Hematopoietic multipotent progenitor cell treated with erythropoietin and hydrocortisone succinate and interleukin-3 and kit ligand, for 8 days (in vitro differentiated cells): ENCODE results near the gene IGF1R.
A peak's percentile ranks its signal among the peaks of the same experiment; 100 is the strongest.

Source experiments
- DNase-seq: peaks from one replicate; pipeline ENCODE4 v3.0.0-alpha.2; 2015

Gene IGF1R

DNA sequence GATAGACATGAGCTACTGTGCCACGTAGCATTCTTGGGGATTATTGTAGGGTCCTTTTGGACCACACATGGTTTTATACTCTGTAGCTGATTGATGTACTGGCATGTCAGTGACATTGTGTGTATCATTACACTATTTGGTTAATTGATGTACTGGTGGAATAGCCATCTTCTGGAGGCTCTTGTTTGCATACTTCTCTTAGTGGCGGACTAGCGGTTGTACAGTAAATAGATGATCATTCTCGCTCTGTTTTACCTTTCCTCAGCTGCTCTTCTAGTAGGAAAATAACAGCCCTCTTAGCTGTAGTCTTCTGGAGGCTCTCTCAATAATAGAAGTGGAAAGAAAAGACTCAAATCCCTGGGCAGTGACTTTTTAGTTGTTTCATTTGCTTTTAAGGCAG lies 24.8 kb downstream of the IGF1R start:
- no peak for DNase-seq

DNA sequence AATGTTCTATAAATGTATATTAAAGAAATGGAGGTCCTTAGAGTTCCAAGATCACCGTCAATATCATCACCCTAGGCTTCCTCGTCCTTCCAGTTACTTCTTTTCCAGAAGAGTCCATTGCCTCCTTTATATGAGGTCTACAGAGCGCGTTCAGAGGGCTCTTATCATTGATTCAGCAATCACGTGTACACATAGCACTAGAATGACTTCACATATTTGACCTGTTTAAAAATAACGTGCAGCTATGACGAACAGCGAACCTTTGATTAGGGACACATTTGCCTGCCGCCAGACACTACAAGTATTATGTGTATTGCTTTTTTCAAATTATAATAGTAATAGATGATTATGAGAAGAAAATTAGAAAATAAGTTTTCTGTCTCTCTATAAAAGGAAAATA lies 26.0 kb downstream of the IGF1R start:
- no peak for DNase-seq

DNA sequence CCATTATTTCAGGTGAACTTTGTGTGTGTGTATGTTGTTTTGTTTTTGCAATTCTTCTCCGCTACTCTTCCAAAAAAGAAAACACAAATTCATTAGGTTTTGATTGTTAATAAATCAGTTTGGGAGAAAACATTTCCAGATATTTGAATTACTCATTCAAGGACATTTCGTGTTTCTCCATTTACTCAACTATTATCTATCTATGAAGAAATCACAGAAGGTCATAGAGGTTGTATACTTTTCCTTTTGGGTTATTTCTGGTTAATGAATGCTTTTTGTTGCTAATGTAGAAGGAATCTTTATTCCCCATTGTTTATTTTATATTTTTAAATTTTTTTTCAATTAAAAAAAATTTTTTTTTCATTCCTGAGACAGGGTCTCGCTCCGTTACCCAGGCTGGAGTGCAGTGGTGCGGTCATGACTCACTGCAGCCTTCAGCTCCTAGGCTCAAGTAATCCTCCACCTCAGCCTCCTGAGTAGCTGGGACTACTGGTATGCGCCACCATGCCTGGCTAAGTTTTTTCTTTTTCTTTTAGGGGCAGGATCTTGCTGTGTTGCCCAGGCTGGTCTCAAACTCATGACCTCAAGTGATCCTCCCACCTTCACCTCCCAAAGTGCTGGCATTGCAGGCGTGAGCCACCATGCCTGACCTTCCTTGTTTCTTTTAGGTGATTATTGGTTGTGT lies 28.4 kb downstream of the IGF1R start:
- no peak for DNase-seq

DNA sequence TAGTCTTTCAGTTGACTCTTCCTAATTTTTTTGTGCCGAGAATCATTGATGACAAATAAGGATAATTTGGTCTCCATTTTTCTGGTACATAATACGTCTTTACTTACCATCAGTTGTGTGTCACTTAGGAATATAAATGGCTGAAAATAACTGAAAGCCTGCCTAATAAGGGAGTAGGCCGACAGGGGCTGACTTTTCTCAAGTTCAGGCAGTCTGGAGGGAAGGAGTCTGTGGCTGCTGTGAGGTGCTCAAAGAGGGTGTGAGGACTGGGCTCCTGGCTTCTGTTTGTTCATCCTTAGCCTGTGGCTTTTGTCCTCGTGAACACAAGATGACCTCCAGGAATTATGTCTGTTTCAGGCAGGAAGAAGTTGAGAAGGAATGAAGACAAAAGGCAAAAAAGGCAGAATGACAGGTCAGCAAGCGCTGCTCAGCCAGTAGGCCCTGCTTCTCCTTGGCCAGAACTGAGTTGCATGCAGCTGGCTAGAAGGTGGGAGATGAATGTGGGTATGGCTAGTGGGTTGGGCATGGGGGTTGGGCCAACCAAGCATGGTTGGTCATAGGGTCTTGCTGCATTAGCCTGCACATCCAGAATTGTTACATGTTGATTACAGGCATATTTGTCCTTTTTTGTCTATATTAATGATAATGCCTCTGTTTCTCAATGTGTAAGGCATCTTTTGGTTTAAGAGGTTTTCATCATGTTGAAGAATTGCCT lies 29.2 kb downstream of the IGF1R start:
- no peak for DNase-seq

DNA sequence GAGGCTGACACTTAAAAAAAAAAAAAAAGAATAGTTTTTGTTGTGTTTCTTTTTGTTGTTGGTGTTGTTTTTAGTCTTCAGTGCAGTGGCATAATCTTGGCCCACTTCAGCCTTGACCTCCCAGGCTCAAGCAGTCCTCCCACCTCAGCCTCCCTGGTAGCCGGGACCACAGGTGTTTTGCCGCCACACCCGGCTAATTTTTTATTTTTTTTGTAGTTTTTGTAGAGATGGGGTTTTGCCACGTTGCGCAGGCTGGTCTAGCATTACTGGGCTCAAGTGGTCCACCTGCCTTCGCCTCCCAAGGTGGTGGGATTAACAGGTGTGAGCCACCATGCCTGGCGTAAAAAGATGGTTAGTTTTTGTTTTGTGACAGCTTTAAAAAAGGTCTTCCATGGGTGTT lies 30.1 kb downstream of the IGF1R start:
- DNase-seq = no peak

DNA sequence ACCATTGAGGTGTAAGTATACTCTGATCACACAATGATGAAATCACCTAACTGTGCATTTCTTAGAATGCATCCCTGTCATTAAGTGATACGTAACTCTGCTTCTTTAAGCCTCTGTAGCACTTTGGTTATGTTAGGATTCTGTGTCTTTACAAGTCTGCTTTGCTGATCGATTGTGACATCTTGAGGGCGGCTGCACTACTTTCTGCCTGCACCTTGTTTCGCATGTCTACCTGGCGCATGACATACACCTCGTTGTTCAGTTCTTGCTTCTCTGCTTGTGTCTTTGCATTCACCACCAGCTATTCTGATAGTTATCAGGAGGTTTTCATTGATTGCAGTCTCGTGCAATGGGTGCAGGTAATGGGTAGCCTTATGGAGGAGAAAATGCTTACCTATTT lies 32.7 kb downstream of the IGF1R start:
- no peak for DNase-seq

DNA sequence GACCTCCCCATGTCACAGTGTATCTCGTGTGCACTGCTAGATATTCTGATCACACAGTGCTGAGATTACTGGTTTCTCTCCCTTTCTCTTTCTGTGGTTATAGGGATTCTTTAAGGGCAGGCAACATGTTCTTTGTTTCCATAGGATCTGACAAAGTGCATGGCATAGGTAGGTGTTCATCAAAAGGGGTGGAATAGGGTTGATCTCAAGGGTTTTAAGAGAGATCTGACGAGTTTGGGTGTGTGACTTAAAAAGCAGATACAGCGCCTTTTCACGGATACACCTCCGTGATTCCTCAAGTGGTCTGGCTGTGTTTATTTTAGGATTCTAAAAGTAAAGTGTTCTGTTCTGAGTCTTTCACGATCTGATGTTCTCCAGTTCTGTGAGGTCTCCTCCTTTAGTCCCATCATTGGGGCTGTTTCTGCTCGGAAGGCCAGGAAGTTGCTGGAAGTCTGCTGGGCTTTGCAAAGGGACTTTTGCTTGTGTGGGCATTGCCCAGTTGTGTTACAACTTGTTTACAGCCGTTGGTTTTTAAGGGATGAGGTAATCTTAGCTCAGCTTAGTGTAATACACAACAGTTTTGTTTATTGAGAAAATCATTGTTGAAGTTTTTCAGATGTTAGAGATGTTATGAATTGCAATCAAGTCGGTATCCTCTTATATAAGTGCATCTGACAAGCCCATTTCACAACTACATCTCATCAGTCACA lies 34.8 kb downstream of the IGF1R start:
- DNase-seq = no peak

DNA sequence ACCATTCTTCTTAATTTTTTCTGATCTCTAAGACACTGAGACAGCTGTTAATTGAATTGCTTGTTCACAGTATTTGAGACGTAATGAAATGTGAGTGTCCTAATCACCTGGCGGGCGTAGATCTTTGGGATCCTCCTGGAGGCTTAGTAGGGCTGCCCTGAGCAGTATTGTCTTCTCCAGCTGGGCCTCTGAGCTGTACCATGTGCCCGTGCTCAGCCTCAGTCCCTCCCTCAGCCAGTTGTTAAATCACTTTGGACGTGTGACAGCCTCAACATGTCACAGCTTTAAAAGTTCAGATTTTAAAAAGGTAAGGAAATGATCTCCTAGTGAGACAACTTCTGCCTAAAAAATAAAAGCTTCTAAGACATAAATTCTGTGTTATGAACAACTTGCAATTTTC lies 35.5 kb downstream of the IGF1R start:
- no peak for DNase-seq

DNA sequence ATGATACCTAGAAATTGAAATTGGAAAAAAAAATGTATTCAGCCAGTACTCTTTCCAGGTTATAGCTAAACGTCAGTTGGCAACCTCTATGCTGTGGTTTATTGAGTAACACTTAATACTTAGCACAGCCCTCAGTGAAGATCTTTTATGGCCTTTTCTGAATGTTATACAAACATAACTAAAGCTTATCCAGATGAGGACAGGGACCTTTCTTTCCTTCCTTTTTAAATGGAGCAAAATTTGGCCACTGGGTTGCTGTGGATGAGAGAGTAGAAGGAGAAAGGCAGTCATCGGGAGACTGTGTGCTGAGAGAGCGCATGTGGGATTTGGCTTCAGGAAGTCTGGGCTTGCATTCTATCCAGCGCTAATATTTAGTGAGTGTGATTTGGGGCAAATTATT lies 36.1 kb downstream of the IGF1R start:
- DNase-seq = no peak

DNA sequence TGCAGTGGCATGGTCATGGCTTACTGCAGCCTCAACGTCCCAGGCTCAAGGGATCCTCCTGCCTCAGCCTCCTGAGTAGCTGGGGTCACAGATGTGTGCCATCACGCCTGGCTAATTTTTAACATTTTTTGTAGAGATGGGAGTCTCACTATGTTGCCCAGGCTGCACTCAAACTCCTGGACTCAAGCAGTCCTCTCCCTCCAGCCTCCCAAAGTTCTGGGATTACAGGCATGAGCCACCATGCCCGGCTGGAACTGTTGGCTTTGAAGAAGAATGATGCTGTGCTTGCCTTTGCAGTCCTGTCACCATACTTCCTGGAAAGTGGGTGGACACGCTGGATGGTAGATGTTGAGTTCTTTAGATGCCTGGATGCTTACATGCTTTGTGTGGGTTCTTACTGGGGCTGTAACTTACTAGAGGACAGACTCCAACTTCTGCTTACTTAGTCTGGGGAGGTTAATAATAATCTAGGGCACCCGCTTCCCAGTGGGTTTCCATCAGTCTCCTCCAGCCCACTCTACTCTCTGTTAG lies 36.7 kb downstream of the IGF1R start:
- DNase-seq = no peak

DNA sequence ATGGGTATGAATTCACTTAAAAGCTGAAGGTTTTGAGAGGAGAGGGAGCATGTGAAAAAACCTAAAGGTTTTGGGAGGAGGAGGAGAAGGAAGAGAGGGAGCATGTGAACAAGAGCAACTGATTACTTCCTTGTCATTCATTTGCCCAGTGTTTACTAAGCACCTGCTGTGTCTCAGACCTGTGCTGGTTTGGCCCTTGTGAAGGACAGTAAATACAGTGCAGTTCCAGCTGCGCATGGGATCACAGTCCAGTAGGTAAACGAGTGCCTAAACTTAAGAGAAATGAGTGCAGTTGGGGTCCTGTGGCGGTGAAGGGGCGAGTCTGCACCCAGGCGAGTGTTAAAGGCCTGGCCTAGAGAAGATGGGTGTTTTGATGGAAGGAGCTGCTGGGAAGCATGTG lies 38.6 kb downstream of the IGF1R start:
- DNase-seq = no peak

DNA sequence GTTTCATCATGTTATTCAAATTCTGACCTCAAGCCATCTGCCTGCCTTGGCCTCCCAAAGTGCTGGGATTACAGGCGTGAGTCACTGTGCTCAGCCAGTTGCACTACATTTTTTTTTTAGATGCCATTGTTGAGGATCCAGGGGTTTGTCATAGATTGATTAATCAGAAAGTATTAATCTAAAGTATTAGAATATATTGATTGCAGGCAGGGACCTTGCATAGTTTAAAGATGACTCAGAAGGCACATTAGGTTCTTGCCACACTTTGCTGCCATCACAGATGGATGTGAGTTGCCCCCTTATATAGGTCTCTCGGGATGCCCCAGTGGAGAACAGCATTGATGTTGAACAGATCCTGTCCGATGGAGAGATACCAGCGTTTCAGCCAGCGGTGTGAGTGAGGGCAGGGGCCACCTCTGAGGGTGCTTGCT lies 41.1 kb downstream of the IGF1R start:
- no peak for DNase-seq

DNA sequence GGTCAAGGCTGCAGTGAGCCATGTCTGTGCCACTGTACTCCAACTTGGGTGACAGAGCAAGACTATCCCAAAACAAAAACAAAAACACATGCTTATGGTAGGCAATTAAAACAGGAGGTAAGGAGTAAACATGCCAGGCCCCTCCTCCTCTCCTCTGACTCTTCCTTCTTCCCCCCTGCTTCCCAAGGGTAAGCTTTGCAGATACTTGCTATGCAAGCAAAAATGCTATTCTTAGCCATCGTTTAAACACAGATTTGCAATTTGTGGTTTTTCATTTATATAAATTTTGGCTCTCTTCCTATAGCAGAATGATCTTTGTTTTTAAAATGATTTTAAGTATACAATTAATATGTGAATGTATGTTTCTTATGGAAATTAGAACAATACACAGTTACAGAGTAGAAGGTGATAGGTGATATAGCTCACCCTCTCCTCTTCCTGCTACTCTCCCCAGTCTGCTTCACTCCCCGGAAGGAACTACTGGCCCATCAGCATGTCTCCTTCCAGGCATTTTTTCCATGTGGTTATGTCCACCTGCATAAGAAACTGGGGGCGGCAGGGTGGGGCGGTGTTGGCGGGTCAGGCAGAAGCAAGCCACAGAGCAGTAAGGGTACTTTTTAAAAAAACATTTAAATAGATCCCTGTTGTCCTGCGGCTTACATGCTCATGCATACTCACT lies 42.1 kb downstream of the IGF1R start:
- no peak for DNase-seq

DNA sequence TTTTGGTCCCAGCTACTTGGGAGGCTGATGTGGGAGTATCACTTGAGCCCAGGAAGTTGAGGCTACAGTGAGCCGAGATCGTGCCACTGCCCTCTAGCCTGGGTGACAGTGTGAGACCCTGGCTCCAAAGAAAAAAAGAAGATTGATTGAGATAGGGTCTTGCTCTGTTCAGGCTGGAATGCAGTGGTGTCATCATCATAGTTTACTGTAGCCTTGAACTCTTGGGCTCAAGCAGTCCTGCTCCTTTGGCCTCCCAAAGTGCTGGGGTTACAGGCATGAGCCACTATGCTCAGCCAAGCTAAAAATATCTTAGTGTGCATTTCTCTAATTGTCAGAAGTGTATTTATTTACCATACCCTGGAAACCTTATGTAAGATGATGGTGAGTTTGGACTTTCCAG lies 43.9 kb downstream of the IGF1R start:
- no peak for DNase-seq

DNA sequence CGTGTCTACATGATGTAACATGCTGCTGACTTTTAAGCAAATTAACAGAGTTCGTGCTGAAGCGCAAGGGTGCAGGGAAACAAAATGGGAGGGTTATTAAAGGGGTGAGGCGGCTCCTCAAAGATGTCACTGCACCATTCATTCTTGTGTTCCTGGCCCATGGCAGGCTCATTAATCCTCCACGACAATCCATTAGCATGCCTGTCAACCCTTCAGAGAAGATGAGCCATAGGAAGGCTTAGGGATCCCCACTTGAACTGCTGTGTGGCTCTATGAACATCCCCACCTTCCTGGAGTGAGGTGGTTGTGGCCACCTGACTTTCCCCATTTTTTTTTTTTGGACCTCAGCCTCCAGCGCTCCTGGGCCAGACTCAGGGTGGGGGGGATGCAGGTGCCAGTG lies 45.8 kb downstream of the IGF1R start:
- no peak for DNase-seq

DNA sequence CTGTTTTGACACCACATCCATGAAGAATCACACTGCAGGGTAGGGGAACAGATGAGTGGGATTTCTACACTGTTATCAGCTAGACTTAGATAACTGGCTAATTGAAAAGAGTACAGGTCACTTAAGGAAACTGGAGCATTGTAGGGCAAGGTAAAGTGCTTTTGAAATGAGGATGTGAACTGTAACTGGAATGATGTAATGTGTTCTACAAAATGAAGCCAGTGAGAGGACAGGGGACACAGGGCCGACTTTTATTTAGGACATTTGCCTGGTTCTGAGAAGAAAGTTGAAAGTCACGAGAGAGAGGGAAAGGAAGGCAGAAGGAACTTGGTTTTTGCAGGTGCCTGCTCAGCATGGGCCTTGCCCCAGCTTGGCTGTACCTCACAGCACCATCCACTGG lies 50.5 kb downstream of the IGF1R start:
- DNase-seq = no peak

DNA sequence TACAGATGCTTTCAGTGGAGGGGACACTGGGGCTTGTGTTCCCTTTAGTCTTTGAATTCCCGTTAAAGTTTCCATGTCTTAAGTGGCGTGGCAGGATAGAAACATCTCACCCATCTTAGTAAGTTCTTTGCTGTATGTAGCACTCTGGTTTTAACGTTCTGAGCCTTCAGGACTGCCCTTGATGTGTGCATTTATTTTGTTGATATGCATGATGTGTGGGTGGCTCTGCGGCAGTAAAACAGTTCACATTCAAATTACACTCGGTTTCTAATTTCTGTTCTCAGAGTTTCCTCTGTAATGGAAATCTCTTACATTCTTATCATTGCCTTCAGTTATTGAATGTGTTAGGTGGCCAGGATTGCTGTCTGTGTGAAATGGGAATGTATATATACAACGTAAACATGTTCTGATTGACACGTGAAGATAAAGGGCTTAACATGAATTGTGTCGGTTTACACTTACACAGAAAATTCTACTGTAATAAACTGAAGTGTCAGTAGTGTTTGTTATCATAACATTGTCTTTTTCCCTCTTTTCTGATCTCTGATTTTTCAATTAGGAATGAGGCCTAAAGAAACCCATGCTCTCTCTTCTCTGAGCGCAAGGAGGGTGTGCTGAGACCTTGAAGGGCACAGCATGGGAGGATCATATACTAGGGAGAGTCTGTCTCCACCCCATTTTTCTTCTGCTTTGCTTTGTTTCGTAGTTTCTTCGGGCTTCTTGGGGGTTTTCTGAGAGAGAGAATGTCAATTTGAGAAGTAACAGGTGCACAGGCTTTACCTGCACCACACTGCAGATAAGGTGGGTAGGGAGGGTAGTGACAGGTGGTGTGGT lies 51.5 kb downstream of the IGF1R start:
- DNase-seq = no peak

DNA sequence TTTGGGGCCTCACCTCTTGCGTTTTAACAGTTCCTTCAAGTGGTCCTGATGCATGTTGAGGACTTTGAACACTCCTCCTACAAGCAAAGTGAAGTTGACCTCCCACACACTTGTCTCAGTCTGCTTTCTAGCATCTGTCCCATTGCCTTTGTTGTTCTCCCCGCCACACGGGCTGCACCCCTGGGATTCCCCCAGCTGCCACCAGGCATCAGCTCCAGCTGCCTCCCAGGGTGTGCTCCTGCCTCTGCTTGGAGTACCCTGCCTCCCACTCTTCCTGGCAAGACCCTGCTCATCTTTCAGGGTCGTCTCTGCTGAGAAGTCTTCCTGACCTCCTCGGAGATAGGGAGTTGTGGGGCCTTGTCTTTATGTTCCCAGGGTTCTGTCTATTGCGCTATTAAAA lies 52.2 kb downstream of the IGF1R start:
- no peak for DNase-seq

DNA sequence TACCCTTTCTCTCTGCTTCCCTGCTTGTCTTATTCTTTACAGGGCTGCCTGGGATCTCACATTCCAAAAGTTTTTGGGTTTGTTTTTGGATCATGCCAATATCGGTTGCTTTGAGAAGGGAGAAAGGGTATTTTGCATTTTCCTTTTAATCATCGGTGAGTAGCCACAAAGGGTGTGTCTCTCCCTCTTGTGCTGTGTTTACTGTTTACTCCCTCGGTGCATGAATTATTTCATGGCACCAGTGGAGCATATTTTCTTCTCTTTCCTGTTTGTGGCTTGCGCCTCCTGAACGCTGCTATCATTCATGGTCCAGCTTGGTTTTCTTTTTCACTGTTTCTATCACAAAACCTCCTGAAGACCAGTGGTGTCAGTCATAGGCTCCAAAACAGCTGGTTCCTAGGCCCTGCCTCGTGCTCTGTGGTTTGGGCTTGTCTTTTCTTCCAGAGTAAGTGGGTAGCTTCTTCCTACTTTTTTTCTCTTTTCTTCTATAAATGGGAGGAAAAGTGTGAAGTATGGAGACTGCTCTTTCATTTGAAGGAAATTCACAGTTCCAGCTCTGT lies 54.9 kb downstream of the IGF1R start:
- DNase-seq = peak; percentile 70

DNA sequence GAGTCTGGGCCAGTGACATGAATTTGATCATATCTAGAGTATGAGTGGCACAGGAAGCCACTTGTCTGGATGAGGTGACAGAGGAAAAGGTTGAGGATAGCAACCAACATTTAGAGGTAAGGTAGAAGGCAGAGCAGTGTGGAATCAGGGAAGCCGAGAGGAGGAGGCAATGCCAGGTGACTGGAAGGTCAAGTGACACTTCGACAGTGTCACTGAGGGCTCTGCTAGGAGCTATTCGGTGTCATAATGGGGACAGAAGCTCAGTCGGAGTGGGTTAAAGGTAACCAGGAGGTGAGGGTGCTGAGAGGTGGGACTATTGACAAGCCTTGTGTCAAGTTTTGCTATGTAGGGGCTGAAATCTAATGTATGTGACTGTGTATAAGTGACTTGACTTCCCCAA lies 56.7 kb downstream of the IGF1R start:
- no peak for DNase-seq

DNA sequence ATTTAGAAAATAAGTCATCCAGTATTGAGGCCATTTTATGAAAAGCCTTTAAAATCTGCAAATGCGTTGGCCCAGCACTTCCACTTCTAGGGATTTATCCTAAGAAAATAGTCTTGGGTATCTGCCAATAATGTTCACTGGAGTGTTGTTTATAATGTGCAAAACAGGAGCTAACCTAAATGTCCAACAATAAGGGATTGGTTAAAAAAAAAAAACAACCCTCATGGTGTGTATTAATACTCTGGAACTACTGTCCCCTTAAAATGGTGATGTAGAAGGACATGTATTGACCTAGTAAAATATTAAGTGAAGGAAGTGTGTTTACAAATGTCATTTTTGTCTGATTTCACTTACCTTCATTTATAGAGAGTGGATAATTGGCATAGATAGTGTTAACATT lies 58.0 kb downstream of the IGF1R start:
- no peak for DNase-seq

DNA sequence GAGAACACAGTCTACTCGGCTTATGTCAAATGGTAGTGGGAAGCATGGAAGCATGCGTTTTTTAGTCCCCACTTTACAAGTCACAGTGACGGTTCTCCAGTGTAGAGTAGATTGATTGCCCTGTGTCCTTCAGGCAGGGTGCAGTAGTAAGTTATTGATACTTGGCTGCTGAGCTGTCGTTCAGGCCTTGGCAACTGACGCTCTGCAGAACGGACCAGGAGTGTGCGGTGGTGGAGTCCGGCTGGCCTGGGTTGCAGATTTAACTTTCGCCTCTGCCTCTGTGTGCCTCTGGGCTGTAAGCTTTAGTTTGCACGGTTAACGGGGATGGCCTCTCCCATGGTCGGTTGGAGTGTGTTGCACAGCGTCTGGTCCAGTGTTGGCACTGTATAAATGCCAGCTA lies 58.6 kb downstream of the IGF1R start:
- no peak for DNase-seq
